ENCODE results near the gene SF3A2.
"Not testable (repeated sequence)": the region's sequence is repeated elsewhere in the genome, so short reads cannot be mapped to it uniquely, and the experiment has no call there.

SF3A2 gene

DNA sequence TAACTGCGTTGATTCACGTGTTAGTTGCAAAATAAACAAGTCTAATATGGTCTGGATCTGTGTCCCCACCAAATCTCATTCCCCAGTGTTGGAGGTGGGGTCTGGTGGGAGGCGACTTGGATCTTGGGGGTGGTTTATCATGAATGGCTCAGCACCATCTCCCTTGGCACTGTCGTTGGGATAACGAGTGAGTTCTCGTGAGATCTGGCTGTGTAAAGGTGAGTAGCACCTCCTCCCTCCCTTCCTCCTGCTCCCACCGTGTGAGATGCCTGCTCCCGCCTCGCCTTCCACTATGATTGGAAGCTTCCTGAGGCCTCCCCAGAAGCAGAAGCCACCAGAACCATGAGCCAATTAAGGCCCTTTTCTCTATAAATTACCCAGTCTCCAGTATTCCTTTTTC lies 40.5 kb downstream of the SF3A2 start:
- FAIRE-seq, result no peak

DNA sequence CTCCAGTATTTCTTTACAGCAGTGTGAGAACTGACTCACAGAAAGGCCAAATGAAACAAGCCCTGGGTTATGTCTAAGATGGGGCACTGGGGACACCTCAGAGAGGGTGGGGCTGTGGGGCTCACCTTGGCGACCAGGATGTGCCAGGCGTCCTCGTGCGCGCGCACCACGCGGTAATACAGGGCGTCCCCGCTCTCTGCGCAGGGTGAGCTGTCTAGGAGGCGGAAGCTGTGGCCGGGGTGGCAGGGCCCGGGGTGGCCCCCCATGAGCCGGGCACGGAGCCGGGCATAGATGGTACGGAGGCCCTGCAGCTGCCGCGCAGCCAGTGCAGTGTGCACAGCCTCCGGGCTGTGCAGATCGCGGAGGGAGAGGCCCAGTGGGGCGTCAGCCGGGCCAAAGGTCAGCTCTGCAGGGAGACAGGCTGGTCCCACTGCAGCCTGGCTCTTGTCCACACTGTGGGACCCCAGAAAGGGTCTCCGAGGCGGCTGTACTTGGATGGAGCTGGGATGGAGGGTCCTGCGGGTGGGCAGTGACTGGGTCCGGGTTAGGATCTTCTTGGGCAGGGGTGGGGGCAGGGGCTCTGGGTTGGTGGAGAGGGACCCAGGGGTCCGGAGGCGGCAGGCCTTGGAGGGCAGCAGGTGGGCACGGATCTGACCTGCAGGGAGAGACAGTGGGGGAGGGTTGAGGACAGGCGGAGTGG lies 42.0 kb downstream of the SF3A2 start:
- no peak for FAIRE-seq

DNA sequence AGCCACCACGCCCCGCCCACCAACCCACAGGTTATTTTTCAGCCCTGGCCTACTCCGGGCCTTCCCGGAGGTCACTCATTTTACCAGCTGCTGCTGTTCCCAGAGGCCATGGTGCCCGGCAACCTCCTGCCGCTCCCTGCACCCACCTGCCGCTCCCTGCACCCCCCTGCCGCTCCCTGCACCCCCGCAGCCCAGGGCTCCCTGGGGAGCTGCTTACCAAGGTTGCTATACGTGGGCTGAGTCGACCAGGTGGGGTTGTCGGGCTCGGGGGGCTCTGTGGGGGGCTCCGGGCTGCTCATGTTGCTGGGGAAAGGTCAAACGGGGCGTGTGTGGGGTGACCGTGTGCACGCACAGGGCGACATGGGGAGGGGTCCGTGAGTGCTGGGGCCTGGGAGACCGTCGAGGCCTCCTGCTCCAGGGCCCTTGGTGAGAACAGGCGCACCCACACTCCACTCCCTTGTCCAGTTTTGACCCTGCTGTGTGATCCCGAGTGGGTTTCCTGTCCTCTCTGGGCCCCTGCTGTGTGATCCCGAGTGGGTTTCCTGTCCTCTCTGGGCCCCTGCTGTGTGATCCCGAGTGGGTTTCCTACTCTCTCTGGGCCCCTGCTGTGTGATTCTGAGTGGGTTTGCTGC lies 44.1 kb downstream of the SF3A2 start:
- FAIRE-seq, result no peak

DNA sequence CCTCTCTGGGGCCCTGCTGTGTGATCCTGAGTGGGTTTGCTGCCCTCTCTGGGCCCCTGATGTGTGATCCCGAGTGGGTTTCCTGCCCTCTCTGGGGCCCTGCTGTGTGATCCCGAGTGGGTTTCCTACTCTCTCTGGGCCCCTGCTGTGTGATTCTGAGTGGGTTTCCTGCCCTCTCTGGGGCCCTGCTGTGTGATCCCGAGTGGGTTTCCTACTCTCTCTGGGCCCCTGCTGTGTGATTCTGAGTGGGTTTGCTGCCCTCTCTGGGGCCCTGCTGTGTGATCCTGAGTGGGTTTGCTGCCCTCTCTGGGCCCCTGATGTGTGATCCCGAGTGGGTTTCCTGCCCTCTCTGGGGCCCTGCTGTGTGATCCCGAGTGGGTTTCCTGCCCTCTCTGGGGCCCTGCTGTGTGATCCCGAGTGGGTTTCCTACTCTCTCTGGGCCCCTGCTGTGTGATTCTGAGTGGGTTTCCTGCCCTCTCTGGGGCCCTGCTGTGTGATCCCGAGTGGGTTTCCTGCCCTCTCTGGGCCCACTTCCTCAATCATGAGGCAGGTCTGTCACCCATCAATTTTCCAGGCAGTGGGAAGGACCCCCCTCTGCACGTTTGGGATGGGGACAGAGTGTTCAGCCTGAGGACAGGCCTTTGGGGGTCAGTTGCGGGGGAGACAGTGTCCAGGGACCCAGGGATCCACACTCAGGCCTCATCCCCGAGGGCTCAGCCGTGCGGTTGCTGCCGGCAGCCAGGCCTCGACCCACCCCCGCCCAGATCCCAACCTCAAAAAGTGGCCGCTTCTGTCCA lies 44.8 kb downstream of the SF3A2 start:
- not testable (repeated sequence) for FAIRE-seq

DNA sequence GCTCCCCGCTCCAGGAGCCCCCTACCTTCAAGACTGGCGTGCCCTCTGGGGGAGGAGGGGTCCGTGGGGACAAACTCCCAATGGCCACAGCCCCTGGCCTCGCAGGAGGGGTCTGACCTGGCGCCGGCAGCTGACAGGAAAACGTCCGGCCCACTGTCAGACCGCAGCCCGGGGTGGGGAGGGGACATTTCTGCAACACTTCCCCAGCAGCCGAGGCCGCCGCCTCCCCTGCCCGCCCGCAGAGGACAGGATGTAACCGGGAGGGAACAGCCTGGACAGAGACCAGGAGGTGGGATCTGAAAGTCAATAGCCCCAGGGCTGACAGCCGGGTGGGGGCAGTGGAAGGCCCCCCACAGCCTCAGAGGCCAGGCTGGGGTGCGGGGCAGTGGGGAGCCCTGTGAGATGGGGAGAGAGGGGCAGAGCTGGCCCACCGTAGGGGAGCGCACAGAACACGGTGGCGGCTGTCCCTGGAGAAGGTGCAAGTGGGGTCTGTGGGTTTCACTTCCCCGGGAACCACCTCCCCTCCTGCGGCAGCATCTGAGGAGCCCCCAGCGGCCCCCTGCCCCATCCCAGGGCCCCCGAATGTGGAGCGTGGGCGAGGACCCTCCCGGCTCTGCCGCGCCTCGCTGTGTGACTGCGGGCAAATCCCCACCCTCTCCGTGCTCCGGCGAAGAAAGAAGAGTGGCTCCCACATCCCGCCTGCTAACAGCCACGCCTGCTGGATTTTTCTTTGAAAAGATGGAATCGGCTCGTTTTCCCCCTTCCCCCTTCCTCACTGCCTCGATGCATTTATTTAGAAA lies 45.6 kb downstream of the SF3A2 start, which contains the start of gene PEAK3:
PEAK3 (minus strand) TSS at position 114 of the 800 bp plus-strand sequence. CDS start 1,244 bp downstream, outside the sequence.
- no peak for FAIRE-seq

GRCh38 chr19:2282862-2283237 lies 46.2 kb downstream of the SF3A2 start:
- no peak for FAIRE-seq

GRCh38 chr19:2283835-2284507 lies 47.3 kb downstream of the SF3A2 start:
- FAIRE-seq, result no peak

DNA sequence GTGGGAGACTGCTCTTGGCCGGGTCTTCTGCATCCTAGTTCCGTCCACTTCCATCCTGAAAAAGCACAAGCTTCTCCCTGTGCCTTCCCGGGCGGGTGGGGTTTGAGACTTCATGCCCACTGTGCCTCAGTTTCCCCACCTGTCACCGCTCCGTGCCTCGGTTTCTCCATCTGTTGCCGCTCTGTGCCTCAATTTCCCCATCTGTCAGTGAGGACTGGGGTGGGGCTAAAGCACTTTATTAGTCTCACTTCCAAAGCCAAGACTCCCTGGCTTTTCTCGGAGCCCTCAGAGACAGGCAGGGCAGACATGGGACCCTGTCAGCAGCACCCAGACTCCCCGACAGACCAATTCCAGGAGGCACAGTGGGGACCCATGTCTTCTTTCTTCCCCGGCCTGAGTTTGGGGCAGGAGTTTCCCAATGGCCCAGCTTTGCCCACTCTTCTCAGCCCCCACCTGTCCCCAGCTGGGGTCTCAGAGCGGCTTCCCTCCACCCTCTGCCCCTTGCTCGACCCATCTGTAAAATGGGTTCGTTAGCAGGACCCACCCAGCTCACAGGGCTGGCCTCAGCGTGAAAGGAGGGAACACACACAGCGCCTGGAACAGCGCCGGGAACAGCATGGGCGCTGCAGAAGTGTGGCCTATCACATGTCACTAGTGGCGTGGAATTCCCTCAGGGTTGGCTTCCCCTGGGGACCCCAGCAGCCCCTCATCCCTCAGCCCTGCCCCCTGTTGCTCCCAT lies 49.9 kb downstream of the SF3A2 start:
- FAIRE-seq, result no peak

DNA sequence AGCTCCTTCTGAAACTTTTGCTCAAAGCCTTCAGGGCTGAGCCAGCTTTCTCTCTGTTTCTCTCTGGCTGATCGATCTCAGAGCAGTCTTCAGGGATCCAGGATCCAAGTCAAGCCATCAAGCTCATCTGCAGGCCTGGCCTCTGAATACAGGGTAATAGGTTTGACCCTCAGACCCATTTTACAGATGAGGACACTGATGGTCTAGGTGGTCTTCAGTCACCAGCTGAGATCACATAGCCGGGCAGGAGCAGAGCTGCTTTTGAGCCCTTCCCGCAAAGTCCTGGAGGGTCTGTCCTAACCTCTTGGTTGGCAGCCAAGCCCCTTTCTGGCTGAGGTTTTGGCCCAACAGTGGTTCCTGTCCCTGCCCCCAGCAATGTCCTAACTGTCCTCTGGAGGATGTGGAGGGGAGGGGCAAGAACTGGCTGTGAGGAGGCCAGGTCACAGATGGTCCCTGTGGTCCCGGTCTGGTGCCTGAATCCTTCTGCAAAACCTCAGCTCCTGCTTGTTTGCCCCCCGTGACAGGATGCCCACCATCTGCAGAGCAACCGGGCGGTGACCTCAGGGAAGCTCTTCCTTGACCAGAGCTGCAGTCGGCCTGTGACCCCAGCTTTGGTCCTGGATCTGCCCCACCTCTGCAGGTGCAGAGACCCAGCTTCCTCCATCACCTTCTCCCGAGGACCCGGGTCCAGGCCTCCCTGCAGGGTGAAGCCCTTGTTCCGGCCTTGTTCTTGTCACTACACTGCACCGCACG lies 51.1 kb downstream of the SF3A2 start:
- no peak for FAIRE-seq

DNA sequence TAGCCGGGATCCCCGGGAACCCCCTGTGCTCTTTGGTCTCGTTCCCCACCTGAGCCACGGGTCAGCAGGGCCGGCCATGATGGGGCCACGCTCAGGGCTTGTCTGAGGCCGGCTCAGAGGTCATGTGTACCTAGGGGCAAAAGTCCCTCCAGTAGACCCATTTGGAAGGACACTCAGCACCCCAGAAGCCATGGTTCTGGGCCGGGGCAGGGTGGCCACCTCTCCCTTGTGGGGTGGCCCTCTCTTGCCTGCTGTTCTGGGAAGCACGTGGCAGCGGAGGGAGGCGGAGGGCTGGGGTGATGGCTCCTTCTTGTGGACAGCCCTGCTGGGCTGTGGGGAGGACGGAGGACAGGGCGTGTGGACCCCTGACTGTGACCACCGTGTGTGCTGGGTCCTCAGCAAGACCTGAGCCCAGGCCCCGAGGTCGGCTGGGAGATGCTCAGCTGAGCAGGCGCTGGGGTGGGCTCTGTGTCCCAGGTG lies 51.8 kb downstream of the SF3A2 start:
- no peak for FAIRE-seq

- no peak for FAIRE-seq
Measured at GRCh38 chr19:2288818-2289713, 52.4 kb downstream of the SF3A2 start.

GRCh38 chr19:2289714-2290435 lies 53.3 kb downstream of the SF3A2 start:
- no peak for FAIRE-seq

DNA sequence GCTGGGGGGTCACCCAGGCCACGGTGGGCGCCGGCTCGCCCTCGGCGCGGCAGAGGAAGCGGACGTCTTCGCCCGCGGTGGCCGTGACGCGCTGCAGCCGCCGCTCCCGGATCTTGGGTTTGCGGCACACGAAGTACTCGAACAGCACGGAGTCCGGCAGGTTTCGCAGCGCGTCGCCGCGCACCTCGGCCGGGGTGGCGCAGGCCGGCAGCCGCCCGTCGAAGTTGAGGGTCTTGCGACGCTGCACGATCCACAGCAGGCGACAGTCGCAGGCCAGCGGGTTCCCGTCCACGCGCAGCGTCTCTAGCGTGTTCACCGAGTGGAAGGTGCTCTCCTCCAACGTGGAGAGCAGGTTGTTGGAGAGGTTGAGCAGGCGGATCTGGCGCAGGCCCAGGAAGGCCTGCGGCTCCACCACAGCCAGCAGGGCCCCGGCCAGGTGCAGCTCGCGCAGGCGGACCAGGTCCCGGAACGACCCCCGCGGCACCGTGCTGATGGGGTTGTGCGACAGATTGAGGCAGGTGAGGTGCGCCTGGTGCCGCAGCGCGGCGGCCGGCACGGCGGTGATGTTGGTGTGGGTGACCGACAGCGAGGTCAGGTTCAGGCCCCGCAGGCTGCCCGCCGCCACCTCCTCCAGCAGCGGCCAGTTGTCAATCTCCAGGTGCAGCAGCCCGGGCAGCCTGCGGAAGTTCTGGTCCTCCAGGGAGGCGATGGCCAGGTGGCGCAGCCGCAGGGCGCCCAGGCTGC lies 54.0 kb downstream of the SF3A2 start:
- FAIRE-seq, result no peak

DNA sequence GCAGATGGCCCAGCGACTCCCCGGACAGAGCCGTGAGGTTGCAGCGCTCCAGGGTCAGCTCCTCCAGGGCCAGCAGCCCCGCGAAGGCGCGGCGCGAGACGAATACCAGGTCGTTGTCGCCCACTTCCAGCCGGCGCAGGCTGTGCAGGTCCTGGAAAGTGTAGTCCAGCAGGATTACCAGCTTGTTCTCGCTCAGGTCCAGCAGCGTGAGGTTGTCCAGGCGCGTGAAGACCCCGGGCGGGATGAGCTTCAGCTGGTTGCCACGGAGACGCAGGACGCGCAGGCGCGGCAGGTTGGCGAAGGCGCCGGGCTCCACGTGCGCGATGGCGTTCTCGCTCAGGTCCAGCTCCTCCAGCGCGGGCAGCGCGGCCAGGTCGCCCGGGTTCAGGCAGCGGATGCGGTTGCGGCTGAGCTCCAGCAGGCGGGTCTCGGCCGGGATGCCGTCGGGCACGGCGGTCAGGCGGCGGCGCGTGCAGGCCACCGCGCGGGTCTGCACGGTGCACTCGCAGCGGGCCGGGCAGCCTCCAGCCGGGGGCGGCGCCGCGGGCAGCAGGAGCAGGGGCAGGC lies 54.6 kb downstream of the SF3A2 start:
- FAIRE-seq, result no peak

DNA sequence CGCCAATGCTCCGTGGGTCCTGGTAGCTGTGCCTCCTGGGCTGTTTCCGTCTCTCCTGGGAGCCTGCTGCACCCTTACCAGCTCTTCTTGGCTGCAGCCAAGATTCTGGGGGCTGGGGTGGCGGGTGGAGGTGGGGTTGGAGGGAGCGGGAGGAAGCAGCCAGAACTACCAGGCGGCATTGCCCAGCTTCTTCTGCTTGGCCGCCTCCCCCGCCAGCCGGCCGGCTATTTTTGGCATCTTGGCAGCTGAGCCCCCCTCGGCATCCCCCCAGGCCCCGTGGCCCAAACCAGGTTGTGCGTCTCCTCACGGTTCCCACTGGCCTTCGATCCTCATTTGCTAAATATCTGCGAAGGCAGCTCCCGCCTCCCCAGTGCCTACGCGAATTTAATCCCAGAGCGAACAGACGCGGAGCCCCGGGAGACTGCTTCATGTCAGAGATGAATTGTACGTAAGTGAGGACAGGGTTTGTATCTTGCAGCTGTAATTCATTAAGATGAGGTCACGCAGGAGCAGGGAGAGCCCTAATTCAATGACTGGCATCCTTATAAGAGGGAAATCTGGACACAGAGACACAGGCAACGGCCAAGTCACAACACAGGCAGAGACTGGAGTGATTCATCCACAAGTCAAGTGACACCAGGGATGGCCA lies 58.2 kb downstream of the SF3A2 start:
- no peak for FAIRE-seq

DNA sequence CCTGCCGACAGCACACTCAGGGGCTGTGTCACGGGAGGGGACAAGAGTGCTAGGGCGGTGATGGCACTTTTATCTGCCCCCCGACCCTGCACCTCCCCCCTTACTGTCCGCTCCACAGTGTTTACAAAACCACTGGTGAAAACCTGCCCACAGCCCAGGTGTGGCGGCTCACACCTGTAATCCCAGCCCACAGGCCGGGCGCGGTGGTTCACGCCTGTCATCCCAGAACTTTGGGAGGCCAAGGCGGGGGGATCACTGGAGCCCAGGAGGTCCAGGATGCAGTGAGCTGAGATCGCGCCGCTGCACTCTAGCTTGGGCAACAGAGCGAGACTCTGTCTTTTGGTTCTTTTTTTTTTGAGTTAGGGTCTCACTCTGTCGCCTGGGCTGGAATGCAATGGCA lies 59.5 kb downstream of the SF3A2 start:
- FAIRE-seq, result no peak

All from A204.1 (cell line).